Fibroblast of villous mesenchyme (primary cell): ENCODE results near the gene ZNF646. TPM values are rescaled to one million over a fixed set of nuclear protein-coding genes. Genes with fewer than 3 reads are reported as not detected.

Experiments used
- DNase-seq: peaks from one replicate; pipeline ENCODE4 v3.0.0-alpha.2; 2010; ENCODE audit warnings: low read depth
- H3K4me3 ChIP-seq: 2 replicates; pipeline ENCODE4 v1.5.1; 2011; ENCODE audit warnings: low read depth, mild to moderate bottlenecking, low read length
- CTCF ChIP-seq: IDR thresholded peaks from 2 replicates; pipeline ENCODE4 v1.5.1; 2012; ENCODE audit warnings: low read depth, mild to moderate bottlenecking, low read length; ENCODE audit not compliant: insufficient read depth
- total RNA-seq: library from RNA; depleted of rRNA; stranded (reverse); fragments of >200 nt; gene quantifications from 2 replicates; pipeline ENCODE4 v1.2.3, GENCODE V29; 2012

ZNF646 gene
- total RNA-seq, 1 donor, result 13.4 TPM

- DNase-seq, result no peak
- no peak within 1 kb of the TSS for H3K4me3 ChIP-seq
- no peak for TF ChIP-seq CTCF
Measured at GRCh38 chr16:31088459-31089183, 14.4 kb downstream of the ZNF646 start, which contains the start of gene PRSS53. TSS of gene PRSS53 (minus strand) at chr16:31088943. CDS start at chr16:31088809, 134 bp downstream.

- DNase-seq, result no peak
- H3K4me3 ChIP-seq, result no peak overlapping the region
- no peak for TF ChIP-seq CTCF
Measured at GRCh38 chr16:31089199-31089598, 15.0 kb downstream of the ZNF646 start.

- no peak overlapping the region for H3K4me3 ChIP-seq
- no peak for DNase-seq
- no peak for TF ChIP-seq CTCF
Measured at GRCh38 chr16:31090540-31090939, 16.3 kb downstream of the ZNF646 start.

- H3K4me3 ChIP-seq, result no peak overlapping the region
- TF ChIP-seq CTCF, result no peak
- peak; percentile 33 for DNase-seq
Measured at GRCh38 chr16:31092330-31092729, 18.1 kb downstream of the ZNF646 start.

- DNase-seq, result no peak
- TF ChIP-seq CTCF, result no peak
- peak overlapping the region; percentile 74 for H3K4me3 ChIP-seq
Measured at GRCh38 chr16:31093132-31093703, 19.0 kb downstream of the ZNF646 start.

- no peak for TF ChIP-seq CTCF
- peak; percentile 21 for DNase-seq
- peak overlapping the region; percentile 74 for H3K4me3 ChIP-seq
Measured at GRCh38 chr16:31094088-31094423, 19.8 kb downstream of the ZNF646 start.
